ENCODE data around the gene ATMIN.

ATMIN gene

DNA sequence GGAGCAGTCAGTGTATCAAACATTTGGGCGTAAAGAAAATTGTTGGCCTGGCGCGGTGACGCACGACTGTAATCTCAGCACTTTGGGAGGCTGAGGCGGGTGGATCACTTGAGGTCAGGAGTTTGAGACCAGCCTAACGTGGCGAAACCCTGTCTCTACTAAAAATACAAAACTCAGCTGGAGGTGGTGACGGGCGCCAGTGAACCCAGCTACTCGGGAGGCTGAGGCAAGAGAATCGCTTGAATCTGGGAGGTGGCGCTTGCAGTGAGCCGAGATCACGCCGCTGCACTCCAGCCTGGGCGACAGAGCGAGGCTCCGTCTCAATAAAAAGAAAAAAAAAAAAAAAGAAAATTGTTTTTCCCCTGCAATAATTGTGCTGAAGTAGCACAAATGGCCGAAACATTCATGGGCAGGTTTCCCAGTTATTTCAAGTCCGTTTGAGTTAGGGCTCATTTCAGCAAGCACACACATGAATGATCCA, 59.2 kb downstream of the ATMIN start:
- TF ChIP-seq CTCF (IDR thresholded peaks at IDR 0.05), result no peak

GRCh38 chr16:81095653-81095952, 60.0 kb downstream of the ATMIN start:
- TF ChIP-seq CTCF (IDR thresholded peaks at IDR 0.05), result no peak

DNA sequence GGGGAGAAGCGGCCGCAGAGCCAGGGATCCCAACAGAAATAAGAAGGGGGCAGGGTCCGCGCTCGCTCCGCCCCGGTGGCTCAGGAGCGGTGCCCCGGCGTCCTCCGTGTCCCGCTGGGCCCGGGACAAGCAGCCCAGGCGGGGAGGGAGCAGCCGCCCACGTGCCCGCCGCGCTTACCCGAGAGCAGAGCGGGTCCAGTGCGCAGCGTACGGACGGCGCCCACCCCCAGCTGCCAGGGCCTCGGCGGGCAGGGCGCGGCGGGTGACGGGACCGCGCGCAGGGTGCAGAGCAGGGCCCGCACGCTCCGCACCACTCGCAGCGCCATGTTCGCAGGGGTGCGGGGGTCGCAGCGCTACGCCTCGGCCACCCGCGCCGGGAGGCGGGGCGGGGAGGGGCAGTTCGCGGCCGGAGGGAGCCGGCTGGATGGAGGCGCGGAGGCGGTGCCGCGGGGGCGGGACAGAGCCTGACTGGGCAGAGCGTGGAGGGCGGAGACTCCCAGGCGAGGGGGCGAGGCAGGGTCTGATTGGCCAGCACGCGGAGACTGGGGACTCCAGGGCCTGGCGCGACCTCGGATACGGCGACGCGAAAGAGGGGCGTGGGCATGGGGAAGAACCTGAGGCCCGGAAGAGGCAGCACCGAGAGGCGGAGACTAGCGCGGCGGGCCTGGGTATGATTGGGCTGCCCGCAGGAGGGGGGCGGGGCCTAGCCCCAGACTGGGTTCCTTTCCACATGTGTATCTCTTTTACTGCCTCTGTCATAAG, 60.5 kb downstream of the ATMIN start, which contains the start of gene GCSH:
Gene GCSH (minus strand): TSS at position 443 of the 762 bp plus-strand sequence. CDS start 117 bp downstream, at position 326.
- no peak for TF ChIP-seq CTCF (IDR thresholded peaks at IDR 0.05)

- TF ChIP-seq CTCF (IDR thresholded peaks at IDR 0.05), result no peak
Measured at GRCh38 chr16:81096715-81097208, 61.1 kb downstream of the ATMIN start.

Data from LNCAP (cell line).